Measurements from ENCODE around the gene PSMD9. TPM values are rescaled to one million over a fixed set of nuclear protein-coding genes. Genes with fewer than 3 reads are reported as not detected.
A peak's percentile ranks its signal among the peaks of the same experiment; 100 is the strongest.
"Not testable (repeated sequence)": the region's sequence is repeated elsewhere in the genome, so short reads cannot be mapped to it uniquely, and the experiment has no call there.

The PSMD9 gene
- total RNA-seq, 1 donor from 2014 or later = 34.3 TPM

GRCh38 chr12:121911824-121912585, 23.4 kb downstream of the PSMD9 start:
- intact Hi-C loops (cut with DNase I) = no loop called here
- DNase-seq (ENCODE audit: low spot score) = no peak
- ATAC-seq = no peak

- intact Hi-C loops (cut with DNase I) = no loop called here
- ATAC-seq (no peak), DNase-seq (ENCODE audit: low spot score) (no peak)
Observed at GRCh38 chr12:121915841-121916321, 27.3 kb downstream of the PSMD9 start.

- peak; percentile 51 for ATAC-seq
- no peak for DNase-seq (ENCODE audit: low spot score)
- intact Hi-C loops (cut with DNase I) = no loop called here
Observed at GRCh38 chr12:121916719-121917118, 28.1 kb downstream of the PSMD9 start.

GRCh38 chr12:121917950-121918678, 29.5 kb downstream of the PSMD9 start, which contains the start of gene CFAP251:
Gene CFAP251, plus strand, starts transcription at chr12:121918592. Its CDS starts 2,714 bp downstream, at chr12:121921306.
- ATAC-seq (peak; percentile 87), DNase-seq (ENCODE audit: low spot score) (peak; percentile 95)
- intact Hi-C loops (cut with DNase I) = no loop called here

- no peak for ATAC-seq
- DNase-seq (ENCODE audit: low spot score) = no peak
- intact Hi-C loops (cut with DNase I) = no loop called here
Observed at GRCh38 chr12:121918679-121919038, 30.1 kb downstream of the PSMD9 start.

GRCh38 chr12:121921066-121921465, 32.5 kb downstream of the PSMD9 start:
- DNase-seq (ENCODE audit: low spot score) (no peak), ATAC-seq (no peak)
- intact Hi-C loops (cut with DNase I) = no loop called here

- DNase-seq (ENCODE audit: low spot score) (no peak), ATAC-seq (peak; percentile 29)
- intact Hi-C loops (cut with DNase I) = no loop called here
Observed at GRCh38 chr12:121925358-121925695, 36.7 kb downstream of the PSMD9 start.

GRCh38 chr12:121926874-121927706, 38.5 kb downstream of the PSMD9 start:
- intact Hi-C loops (cut with DNase I) = no loop called here
- DNase-seq (ENCODE audit: low spot score) = no peak

GRCh38 chr12:121927813-121928212, 39.2 kb downstream of the PSMD9 start:
- ATAC-seq (no peak), DNase-seq (ENCODE audit: low spot score) (no peak)
- intact Hi-C loops (cut with DNase I) = no loop called here

More at GRCh38 chr12:121926874-121927706, 38.5 kb downstream of the PSMD9 start:
- ATAC-seq = no peak

- intact Hi-C loops (cut with DNase I); DNase-seq (ENCODE audit: low spot score); ATAC-seq: not testable (repeated sequence)
Observed at GRCh38 chr12:121929545-121929944, 41.0 kb downstream of the PSMD9 start.

- DNase-seq (ENCODE audit: low spot score) (no peak), ATAC-seq (no peak)
- intact Hi-C loops (cut with DNase I) = no loop called here
Observed at GRCh38 chr12:121930862-121931261, 42.3 kb downstream of the PSMD9 start.

- intact Hi-C loops (cut with DNase I) = no loop called here
- ATAC-seq = no peak
- no peak for DNase-seq (ENCODE audit: low spot score)
Observed at GRCh38 chr12:121932176-121932536, 43.6 kb downstream of the PSMD9 start.

GRCh38 chr12:121932914-121933521, 44.4 kb downstream of the PSMD9 start:
- intact Hi-C loops (cut with DNase I) = no loop called here
- DNase-seq (ENCODE audit: low spot score) (no peak), ATAC-seq (no peak)

GRCh38 chr12:121933522-121934308, 45.1 kb downstream of the PSMD9 start:
- DNase-seq (ENCODE audit: low spot score) = no peak
- ATAC-seq = no peak
- intact Hi-C loops (cut with DNase I) = no loop called here

GRCh38 chr12:121934309-121934664, 45.7 kb downstream of the PSMD9 start:
- DNase-seq (ENCODE audit: low spot score) (no peak), ATAC-seq (no peak)
- intact Hi-C loops (cut with DNase I) = no loop called here

GRCh38 chr12:121937654-121938053, 49.1 kb downstream of the PSMD9 start:
- DNase-seq (ENCODE audit: low spot score) (no peak), ATAC-seq (no peak)
- intact Hi-C loops (cut with DNase I) = no loop called here

- intact Hi-C loops (cut with DNase I) = no loop called here
- ATAC-seq = no peak
Observed at GRCh38 chr12:121939186-121939585, 50.6 kb downstream of the PSMD9 start.

GRCh38 chr12:121939992-121940766, 51.6 kb downstream of the PSMD9 start:
- no peak for ATAC-seq
- intact Hi-C loops (cut with DNase I) = no loop called here

More at GRCh38 chr12:121939186-121939585, 50.6 kb downstream of the PSMD9 start:
- DNase-seq (ENCODE audit: low spot score) = no peak

More at GRCh38 chr12:121939992-121940766, 51.6 kb downstream of the PSMD9 start:
- DNase-seq (ENCODE audit: low spot score) = no peak

Data from sciatic nerve (tissue), 2 donors.